GM12874 (cell line): Measurements from ENCODE around the gene CHID1.

Experiments
- CTCF ChIP-seq: IDR thresholded peaks from 2 replicates; pipeline ENCODE4 v1.5.1; 2011; ENCODE audit warnings: low read depth, mild to moderate bottlenecking, control low read depth, low read length, moderate library complexity; ENCODE audit not compliant: insufficient read depth

The CHID1 gene

GRCh38 chr11:826227-826621 lies 84.4 kb downstream of the CHID1 start:
- TF ChIP-seq CTCF = no peak

GRCh38 chr11:825366-826226 lies 85.0 kb downstream of the CHID1 start:
- no peak for TF ChIP-seq CTCF

GRCh38 chr11:824942-825341 lies 85.7 kb downstream of the CHID1 start:
- no peak for TF ChIP-seq CTCF

GRCh38 chr11:824292-824880 lies 86.2 kb downstream of the CHID1 start:
- no peak for TF ChIP-seq CTCF

GRCh38 chr11:823441-824291 lies 86.9 kb downstream of the CHID1 start:
- TF ChIP-seq CTCF = no peak

GRCh38 chr11:821512-822371 lies 88.9 kb downstream of the CHID1 start:
- TF ChIP-seq CTCF = no peak
